Left renal pelvis (tissue), 4 donors: ENCODE data around the gene LENEP. TPM values are rescaled to one million over a fixed set of nuclear protein-coding genes. Genes with fewer than 3 reads are reported as not detected.

Source experiments
- DNase-seq, 4 donors: peaks; one replicate each; pipeline ENCODE4 v3.0.0-alpha.2; 2013; ENCODE audit warnings: low read depth in 4 of 4, low spot score in 3 of 4
- polyA plus RNA-seq, 4 donors: library from polyadenylated mRNA; unstranded; fragments of 120-200 nt; gene quantifications; one replicate each; pipeline ENCODE4 v1.2.1, GENCODE V29; 2013; ENCODE audit not compliant: insufficient read length in 4 of 4

LENEP gene, protein sequence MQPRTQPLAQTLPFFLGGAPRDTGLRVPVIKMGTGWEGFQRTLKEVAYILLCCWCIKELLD
- polyA plus RNA-seq, result under 1 TPM in 3 of 4 donors, not detected in 1; 0.30 to 0.73 (median 0.50) TPM

DNA sequence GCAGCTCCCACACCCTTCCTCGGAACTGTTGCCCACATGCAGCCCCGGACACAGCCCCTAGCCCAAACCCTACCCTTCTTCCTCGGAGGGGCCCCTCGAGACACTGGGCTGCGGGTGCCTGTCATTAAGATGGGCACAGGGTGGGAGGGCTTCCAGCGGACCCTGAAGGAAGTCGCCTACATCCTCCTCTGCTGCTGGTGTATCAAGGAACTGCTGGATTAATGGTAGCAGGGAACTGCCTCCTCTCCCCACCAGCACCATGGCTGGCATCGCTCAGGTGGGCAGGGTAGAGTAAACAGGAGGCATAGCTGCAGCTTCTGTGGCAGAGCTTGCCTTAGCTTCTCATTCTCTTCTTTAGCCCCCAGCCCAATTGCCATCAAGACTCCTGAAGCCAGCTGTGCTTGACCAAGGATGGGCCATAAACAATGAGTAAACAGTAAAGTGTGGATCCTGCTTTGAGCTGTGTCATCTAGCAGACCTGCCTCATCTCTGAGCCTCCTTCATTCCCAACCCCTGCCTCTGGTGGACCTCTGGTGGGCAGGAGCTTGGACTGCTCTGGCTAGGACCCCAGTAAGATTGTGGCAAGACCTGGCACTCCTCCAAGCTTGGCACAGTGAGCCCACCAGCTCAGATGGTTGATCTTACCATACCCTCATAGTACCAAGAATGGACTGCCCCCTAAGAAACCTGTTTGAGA, at the start of gene LENEP:
LENEP (plus strand) TSS at position 15 of the 697 bp plus-strand sequence; CDS start at position 37, 22 bp downstream.
- no peak for DNase-seq

DNA sequence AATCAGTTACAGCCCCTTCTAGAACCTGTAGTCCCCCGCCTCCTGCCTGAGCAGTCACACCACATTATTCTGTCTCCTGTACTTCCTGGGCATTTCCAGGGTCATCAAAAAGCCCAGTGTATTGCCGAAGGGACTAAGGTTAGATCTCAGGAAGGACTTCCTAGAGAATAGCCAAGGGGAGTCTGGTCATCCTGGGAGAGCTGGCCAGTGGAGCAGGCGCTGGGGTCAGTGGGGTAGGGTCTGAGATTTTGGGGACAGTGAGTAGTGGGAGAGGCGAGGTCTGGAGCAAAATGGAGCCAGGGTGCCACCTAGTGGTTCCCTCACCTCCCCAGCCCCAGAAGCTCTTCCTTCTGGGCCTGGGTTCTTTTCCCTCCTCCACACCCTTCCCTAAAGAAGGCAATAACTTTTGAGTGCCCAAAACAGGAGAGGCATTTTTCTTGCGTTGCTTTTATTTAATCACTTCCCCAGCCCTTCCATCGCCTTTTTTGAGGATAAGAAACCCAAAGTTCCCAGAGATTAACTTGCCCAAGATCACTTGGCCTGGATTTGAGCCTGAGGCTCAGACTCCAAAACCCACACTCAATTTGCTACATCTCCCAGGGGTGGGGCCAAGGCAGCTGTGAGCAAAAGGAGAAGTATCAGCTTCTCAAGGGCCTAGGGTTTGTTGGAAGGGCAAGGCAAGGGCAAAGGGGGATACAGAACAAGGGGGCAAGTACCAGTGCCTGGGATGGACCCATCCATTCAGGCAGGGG, 49.6 kb upstream of the LENEP start:
- no peak for DNase-seq

DNA sequence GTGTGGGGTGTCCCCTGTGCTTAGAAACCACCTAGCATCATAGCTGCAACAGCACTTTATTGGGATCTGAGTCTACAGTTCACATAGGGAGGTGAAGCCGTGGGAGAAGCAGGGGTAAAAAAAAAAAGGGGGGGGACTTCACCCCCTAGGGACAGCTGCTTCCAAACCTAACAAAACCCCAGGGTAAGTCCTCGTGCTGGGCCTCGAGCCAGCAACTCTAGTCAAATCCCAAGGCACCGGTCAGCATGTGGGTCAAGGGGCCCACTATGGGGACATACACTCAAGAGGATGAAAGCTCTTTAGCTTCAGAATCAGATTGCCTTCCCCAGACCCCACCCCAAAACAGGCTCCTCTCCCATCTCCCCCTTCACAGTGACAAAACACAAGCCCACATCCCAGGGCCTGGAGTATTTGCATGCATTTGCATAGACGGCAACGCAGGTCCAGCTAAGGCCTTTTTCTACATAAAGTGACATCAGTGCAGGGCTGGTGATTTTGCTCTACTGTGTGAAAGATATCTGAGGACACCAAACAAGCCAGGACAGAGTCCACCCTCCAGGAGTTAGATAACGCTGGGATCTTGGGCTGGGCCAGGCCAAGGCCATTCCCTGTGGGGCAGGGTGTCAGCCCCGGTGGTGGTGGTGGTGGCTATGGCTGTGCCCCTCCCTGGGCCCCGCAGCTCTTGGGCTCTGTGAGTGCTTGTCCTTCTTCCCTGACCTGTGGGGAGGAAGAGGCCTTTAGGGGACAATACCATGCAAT, 48.8 kb upstream of the LENEP start:
- no peak for DNase-seq

DNA sequence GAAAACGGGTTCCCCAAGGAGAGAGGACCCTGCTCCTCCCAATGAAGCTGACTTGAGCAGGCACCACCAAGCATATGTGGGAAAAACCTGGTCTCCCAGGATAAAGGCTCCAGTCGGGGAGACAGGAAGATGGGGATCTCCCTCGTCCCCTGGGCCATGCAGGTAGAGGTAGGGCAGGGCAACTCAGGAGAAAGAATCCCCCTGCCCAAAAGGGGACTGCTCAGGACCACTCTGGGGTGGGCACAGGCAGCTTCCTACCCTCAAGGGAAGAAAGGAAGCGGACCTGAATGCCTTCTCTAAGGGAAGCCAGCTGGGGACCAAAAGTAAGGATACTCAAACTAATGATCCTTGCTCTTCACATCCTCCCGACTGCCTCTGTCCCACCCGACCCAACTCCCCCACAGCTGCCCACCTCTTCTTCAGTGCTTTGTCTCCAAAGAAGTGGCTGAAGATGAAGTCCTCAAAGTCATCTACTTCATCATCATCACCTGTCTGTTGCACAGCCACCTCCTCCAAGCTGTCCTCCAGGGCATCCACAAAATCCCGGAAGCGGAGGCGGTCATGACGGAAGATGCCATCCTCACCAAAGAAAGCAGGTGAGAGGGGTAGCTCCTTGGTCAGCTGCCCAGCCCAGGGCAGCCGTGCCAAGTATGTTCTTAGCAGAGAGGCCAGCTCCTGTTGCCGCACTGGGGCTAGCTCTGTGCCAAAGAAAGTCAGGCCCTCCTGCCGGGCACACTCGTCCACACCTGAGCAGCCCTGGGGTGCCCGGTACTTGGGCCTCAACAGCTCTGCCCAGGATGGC, 48.0 kb upstream of the LENEP start:
- DNase-seq, result no peak

DNA sequence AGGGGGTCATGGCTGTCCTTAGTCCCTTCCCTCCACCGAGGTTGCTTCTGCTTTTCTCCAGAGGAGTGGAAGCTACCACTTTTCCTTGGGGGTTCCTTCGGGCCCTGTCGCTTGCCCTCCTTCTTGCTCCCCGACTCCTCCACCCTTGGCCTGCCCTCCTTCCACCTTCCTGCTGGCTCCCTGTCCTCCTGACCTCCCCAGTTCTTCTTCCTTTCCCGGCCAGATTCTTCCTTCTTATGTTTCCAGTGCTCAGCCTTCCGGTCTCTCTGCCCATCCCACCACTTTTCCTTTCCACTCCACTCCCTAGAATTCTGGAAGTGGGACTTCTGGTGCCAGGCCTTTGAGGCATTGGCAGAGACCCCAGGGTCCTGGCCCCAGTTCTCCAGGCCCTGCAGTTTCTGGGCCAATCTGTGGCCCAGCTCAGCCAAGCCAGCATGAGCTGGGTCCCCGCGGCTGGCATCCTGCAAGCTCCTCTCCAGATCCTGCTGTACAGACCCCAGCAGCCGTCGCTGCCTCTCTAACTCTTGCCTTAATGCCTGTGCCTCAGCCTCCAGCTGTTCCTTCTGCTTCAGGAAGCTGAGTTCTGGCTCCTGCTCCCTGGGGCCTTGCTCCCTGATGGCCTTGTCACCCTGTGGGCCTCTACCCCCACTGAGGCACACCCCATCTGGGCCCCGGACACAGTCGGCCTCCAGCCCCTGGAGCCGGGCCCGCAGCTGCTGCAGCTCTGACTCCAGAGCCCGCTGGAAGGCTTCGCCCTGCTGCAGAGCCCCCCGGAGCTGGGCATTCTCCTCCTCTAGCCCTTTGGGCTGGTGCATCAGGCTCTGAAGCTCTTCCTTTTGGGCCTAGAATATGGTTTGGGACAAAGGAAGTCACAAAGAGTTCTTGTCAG, 47.2 kb upstream of the LENEP start:
- DNase-seq, result no peak

DNA sequence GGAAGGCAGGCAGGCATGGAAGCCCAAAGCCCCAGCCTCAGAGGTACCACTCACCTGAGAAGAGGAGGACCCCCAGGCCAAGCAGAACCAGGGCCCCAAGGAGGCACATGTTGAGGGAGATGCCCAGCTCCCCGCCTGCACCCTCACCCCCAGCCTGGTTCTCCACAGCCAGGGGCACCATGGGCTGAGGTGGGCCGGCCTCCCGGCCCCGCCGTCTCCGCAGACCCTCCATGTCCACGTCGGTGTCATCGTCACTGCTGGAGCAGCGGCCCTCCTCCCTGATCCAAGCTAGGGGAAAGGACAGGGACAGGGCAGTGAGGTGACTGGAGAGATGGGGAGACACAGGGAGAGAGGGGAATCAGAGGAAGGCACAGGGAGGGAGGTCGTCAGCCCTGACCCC, 45.3 kb upstream of the LENEP start:
- DNase-seq, result no peak

DNA sequence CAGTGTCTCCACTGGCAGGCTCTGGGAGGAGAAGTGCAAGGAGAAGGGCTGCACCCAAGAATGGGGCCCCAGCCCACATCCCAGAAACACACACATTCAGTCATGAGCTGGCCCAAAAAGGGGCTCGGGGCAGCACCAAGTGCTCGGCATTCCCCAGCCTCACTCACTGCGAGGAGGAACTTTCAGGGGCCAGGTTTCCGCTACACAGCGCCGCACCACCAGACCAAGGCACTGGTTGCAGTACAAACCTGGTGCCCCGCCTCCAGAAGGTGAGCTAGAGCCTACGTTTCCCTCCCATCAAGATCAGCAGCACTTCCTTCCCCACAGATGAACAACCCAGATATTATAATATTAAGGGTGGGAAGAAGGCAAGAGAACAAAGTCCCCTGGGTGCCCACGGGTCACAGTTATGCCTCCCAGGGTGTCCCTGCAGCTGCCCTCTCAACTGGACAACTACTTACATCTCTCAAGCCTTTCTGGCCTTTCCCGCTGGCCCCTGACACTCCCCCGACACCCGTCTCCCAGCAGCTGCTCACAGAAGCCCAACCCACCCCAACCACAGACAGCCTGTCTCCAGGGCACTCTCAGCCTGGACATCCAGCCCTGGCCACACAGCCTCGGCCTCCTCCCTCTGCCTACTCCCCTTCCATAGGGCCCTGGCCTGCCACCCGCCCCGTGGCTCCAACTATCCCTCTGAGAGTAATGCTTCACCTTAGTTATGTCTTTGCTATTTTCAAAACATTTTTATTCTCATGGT, 41.3 kb upstream of the LENEP start:
- DNase-seq, result no peak

DNA sequence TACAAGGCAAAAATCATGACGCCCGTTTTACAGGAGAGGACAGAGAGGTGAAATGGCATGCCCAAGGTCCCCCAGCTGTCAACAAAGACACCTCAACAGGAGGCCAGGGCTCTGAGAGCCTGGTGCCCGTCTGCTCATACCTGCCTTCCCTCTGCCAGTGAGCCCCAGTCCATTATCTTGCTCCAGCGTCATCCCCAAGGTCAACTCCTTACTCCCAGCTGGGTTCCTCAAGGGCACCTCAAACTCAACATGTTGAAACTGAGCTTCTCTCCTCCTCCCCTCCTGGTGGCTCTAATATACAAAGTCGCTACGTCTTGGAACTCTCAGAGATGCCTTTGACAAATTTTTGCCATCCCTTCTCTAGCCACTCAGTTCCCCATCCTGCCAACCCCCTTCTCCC, 40.7 kb upstream of the LENEP start:
- no peak for DNase-seq

DNA sequence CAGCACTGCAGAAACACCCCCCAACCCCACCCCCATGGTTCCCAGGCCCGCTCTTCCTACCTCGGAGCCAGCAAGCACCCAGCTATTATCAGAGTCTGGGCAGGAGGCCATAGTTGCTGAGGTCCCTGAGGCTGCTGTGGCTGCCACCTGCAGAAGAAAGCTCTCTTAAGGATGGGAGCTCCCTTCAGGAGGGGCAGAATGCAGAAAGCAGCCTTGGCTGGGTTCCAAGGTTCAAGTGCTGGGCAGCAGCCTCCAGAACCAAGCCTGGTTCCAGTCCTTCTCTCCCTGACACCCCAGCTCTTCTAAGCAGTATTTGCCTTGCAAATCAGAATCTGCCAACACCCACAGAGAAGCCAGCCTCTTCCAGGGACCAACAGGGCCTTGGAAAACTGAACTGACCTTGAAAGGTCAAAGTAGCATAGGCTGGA, 39.8 kb upstream of the LENEP start:
- DNase-seq, result no peak

DNA sequence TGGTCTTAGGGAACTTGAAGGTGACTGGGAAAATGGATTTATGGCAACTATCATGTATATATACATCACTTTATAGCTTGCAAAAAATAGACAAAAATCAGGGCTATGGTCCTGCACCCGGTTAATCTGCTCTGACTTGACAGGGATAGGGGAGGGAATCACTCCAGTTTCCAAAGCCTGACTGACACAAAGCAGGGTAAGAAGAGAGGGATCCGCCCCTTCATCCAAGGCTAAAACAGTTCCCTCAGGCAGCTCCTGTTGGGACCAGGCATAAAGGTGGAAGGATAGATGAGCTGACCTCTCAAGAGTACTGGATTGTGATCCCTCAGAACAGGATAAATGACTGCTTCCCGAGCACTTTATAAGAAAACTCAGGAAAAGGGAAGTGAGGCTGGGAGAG, 38.8 kb upstream of the LENEP start:
- no peak for DNase-seq

DNA sequence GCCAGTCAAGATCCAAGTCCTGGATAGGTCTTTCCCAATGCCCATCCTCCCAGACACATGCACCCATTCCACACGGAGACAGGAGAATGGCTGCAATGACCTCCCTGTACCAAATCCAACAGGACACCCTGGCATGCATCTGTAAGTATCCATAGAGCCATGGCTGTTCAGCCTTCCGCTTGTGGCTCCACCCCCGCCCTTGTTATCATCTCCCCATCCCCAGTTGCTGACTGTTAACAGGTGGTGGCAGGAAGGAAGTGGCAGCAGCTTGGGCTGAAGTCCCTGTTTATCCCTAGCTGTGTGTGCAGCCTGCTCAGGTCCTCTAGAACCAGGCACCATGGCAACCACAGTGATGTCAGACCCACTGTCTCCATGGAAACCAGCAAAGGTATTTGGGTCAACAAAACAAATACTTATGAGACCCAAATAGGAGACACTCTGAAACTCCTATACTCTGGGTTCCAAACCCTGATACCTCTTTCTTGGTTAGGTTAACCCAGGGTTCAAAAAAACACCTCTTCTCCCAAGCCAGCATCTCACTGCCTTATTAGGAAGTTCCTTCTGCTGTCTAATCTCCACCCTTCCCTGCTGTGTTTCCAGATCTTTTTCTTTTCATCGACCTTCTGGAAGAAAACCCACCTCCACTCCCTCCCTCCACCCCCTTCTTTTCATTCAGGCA, 38.2 kb upstream of the LENEP start:
- DNase-seq, result no peak

DNA sequence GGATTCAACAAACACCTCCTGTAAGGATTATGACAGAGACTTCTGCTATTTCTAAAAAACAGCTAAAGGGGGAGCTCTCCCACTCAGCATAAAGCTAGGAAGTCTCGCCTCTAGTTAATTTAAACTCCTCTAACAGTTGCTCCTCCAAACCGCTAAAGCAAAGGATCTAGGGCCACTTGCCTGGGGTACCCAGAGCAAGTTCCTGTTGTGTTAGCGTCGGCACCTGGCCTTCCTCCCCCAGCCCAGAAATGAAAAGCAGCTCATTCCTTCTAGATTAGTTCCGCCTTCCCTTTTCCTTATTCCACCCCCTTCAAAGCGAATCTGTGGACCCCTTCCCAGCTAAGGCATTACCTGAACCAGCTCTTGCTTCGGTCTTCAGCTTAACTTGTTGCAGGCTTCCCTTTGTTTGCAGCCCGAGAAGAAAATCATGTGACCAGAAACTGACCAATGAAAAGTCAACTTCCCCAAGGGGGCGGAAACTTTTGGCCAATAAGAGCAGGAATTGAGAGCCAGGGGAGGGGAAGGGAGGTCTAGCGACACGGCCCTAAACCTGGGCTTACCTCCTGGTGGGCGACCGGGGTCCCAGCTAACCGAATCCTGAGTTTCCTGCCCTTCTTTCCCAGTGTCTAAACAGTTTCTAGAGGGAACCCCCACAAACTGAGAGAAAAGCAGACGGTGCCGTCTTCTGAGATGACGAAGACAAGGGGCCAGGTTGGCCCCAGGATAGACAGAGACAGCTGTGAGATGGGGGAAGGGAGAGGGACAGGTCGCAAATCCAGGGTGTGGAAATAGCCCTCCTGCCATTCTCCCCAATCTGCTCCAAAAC, 37.5 kb upstream of the LENEP start, which contains the start of gene PBXIP1:
PBXIP1 (minus strand) TSS at position 382 of the 826 bp plus-strand sequence. CDS start 2,378 bp downstream, outside the sequence.
- peak; percentile 87 to 95 (median 94) for DNase-seq

DNA sequence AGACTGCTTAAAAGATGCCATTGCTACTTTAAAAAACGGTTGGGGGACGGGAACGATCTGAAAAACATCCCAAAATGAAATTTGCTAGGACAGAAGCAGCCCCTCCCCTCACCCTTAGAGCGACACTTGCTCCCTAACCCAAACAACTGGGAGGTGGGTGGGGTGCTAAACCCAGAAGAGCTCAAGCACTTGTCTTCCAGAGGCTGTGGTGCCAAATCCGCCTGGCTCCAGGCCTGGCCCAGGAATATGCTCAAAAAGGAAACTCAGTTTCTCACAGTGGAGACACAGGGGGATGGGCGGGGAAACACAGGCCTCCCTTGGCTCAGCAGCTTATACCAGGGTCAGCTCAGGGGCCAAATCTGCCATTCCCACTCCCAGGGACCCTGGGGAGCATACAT, 36.8 kb upstream of the LENEP start:
- DNase-seq, result no peak

DNA sequence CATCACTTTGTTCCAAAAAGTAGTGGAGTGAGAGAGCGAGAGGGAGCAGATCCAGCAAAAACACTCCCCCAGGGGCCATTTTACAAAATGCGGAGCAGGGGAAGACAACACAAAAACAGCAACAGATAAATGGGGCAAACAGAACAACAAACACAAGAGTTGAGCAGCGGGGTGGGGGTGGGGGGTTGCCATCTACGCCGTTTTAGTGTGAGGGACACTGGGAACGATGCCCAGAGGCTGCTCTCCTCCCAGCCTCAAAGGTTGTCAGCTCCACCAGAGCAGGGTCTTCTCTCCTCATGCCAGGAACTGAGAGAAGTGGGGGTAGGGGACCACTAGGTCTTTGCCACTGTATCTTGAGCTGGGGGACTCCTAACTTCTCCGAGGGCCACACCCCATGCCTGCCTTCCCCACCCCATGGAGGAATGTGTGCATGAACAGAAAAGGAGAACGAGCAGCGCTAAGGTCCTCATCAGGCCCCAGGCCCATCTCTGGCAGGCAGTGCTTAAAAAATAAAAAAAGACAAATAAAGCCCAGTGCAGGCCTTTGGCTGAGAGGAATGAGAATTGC, 36.2 kb upstream of the LENEP start:
- no peak for DNase-seq

DNA sequence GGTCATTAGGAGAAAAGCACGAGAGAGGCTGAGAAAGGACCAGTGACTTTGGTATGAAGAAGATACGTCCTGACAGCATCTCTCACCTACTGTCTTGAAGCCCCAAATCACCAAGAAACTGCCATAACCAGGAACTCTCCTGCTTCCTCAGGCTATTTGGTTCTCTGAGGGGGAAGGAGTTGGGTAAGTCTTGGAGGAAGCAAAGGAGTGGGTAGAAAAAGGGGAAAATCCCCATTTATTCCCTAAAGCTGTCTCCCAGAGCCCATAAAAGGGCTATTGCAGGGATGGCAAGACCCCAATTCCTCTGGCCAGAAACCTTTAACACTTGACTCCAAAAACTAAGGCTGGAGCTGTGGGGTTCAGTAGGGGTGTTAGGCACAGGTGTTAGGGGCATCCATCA, 35.4 kb upstream of the LENEP start:
- DNase-seq, result no peak

DNA sequence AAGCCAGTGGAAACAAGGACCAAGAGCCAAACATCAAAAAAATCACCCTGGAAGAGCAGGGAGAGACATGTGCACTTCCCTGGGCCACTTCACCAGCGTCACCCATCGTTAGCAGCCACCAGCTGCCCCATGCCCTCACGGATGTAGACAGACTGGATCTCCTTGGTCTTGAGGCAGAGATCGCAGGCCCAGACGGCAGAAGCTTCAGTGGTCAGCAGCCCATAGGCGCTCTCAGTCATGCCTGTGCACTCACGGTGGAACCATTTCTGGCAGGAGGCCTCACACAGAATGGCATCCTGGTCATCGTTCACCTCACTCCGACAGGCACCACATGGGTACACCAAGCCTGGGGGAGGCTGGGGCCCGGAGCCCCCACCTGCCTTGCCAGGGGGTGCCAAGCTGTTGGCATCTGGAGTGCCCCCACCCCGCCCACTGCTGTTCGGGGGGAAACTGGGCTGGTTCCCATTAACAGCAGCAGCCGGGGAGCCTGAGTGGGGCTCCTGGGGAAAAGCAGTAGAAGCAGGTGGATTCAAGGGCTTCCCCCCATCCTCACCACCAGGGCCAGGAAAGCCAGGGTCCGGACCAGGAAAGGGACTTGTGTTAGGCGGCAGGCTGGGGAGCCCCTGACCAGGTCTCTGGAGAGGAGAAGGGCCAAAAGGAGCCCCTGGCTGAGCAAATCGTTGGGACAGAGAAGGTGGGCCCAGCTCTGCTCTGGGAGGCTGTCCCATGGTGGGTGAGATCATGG, 34.5 kb upstream of the LENEP start:
- no peak for DNase-seq
